H1 (cell line): ENCODE data around the gene GJC3. TPM values are rescaled to one million over a fixed set of nuclear protein-coding genes. Genes with fewer than 3 reads are reported as not detected.

Experiments
- CTCF ChIA-PET: fragments of 300-600 bp; sonication (Branson Sonifier 250); formaldehyde crosslinking; loops from one replicate; lab custom pipeline; 2021; ENCODE audit not compliant: partially characterized antibody; lab: Charles Lee
- POLR2A ChIA-PET: fragments of 300-600 bp; sonication (Branson Sonifier 250); formaldehyde crosslinking; loops from one replicate; lab custom pipeline; 2021; ENCODE audit warnings: inconsistent platforms; ENCODE audit not compliant: partially characterized antibody; lab: Charles Lee
- DNase-seq, 2 experiments: peaks; one replicate each; pipeline versions ENCODE4 v3.0.0 to v3.0.0-alpha.2; 2010 to 2022; ENCODE audit warnings: low spot score in 2 of 2, low read depth in 1 of 2, mixed read lengths in 1 of 2
- FAIRE-seq: peaks from 2 replicates; lab custom pipeline; 2011; peaks lifted over from hg19 to GRCh38; lab: Jason Lieb, UNC
- H2AFZ ChIP-seq: 2 replicates; pipeline ENCODE4 v1.8.1; 2012; ENCODE audit warnings: low read length, inconsistent platforms
- H2AK5ac ChIP-seq: 2 replicates; pipeline ENCODE4 v1.6.1; 2013; ENCODE audit warnings: low read depth, low read length
- H2BK120ac ChIP-seq: replicated peaks from 2 replicates; pipeline ENCODE3; 2013; ENCODE audit warnings: low read depth, low read length, inconsistent platforms
- H2BK12ac ChIP-seq: 2 replicates; pipeline ENCODE4 v1.6.1; 2013; ENCODE audit warnings: low read depth, low read length
- H2BK15ac ChIP-seq: 2 replicates; pipeline ENCODE4 v1.6.1; 2013; ENCODE audit warnings: low read length
- H2BK20ac ChIP-seq: 2 replicates; pipeline ENCODE4 v1.6.1; 2013; ENCODE audit warnings: low read length
- H2BK5ac ChIP-seq: 2 replicates; pipeline ENCODE4 v1.6.1; 2013; ENCODE audit warnings: low read depth, low read length
- H3K14ac ChIP-seq: 2 replicates; pipeline ENCODE4 v1.6.1; 2013; ENCODE audit warnings: inconsistent platforms; ENCODE audit not compliant: insufficient read length
- H3K18ac ChIP-seq: 2 replicates; pipeline ENCODE4 v1.6.1; 2013; ENCODE audit warnings: low read length; ENCODE audit errors: extremely low read depth
- H3K23ac ChIP-seq: 2 replicates; pipeline ENCODE4 v1.6.1; 2013; ENCODE audit warnings: inconsistent platforms; ENCODE audit not compliant: insufficient read length
- H3K23me2 ChIP-seq: 2 replicates; pipeline ENCODE4 v1.6.1; 2013; ENCODE audit warnings: low read depth, low read length
- H3K27ac ChIP-seq: 2 replicates; pipeline ENCODE4 v1.6.1; 2011; ENCODE audit warnings: low read depth, low read length, inconsistent platforms
- H3K27me3 ChIP-seq, 4 experiments: replicated peaks in 1 of 4; 1 replicate in 1 of 4; 2 replicates in 3 of 4; pipeline versions ENCODE4 v1.6.1 to v1.8.1; 2011 to 2013; ENCODE audit warnings: low read length in 3 of 4, mild to moderate bottlenecking in 3 of 4, inconsistent platforms in 2 of 4, mixed read lengths in 2 of 4, moderate library complexity in 1 of 4; ENCODE audit not compliant: control insufficient read depth in 3 of 4, insufficient read depth in 3 of 4; ENCODE audit errors: extremely low read depth in 1 of 4
- H3K36me3 ChIP-seq, 4 experiments: 2 replicates each; pipeline versions ENCODE4 v1.6.1 to v1.8.1; 2011 to 2013; ENCODE audit warnings: mild to moderate bottlenecking in 4 of 4, low read length in 3 of 4, moderate library complexity in 2 of 4, control low read depth in 1 of 4, inconsistent platforms in 1 of 4; ENCODE audit not compliant: insufficient read depth in 4 of 4, control insufficient read depth in 2 of 4
- H3K4ac ChIP-seq: replicated peaks from 2 replicates; pipeline ENCODE3; 2013; ENCODE audit warnings: low read length, low read depth, mixed read lengths, inconsistent platforms; ENCODE audit not compliant: insufficient read length
- H3K4me1 ChIP-seq, 4 experiments: replicated peaks in 1 of 4; 1 replicate in 1 of 4; 2 replicates in 3 of 4; pipeline versions ENCODE4 v1.6.1 to v1.8.1; 2011 to 2013; ENCODE audit warnings: low read length in 3 of 4, inconsistent platforms in 2 of 4, mixed read lengths in 1 of 4; ENCODE audit not compliant: insufficient read depth in 4 of 4, control insufficient read depth in 3 of 4
- H3K4me2 ChIP-seq, 2 experiments: 2 replicates each; pipeline versions ENCODE4 v1.6.1 to v1.8.1; 2011 to 2013; ENCODE audit warnings: low read depth in 2 of 2, low read length in 2 of 2, control low read depth in 1 of 2, inconsistent platforms in 1 of 2, mild to moderate bottlenecking in 1 of 2; ENCODE audit not compliant: insufficient read depth in 1 of 2
- H3K4me3 ChIP-seq, 4 experiments: fragments of 200-600, 300-600 bp in 1 of 4; sonication (generic), shearing (Covaris generic), sonication (Bioruptor Twin) in 1 of 4; 2 replicates each; pipeline versions ENCODE4 v1.5.1 to v1.8.1; 2011 to 2016; ENCODE audit warnings: low read length in 4 of 4, low read depth in 3 of 4, control low read depth in 2 of 4, inconsistent platforms in 2 of 4, mild to moderate bottlenecking in 2 of 4, mixed read lengths in 1 of 4, moderate library complexity in 1 of 4; ENCODE audit not compliant: insufficient read depth in 2 of 4; ENCODE audit errors: extremely low read depth in 1 of 4
- H3K56ac ChIP-seq: replicated peaks from 2 replicates; pipeline ENCODE3; 2013; ENCODE audit warnings: low read depth, mild to moderate bottlenecking, mixed read lengths, low read length, inconsistent platforms; ENCODE audit not compliant: insufficient read length
- H3K79me1 ChIP-seq: 2 replicates; pipeline ENCODE4 v1.6.1; 2013; ENCODE audit warnings: low read depth, low read length, control low read depth
- H3K79me2 ChIP-seq, 2 experiments: 2 replicates each; pipeline versions ENCODE4 v1.6.1 to v1.8.1; 2012 to 2013; ENCODE audit warnings: low read length in 2 of 2, mild to moderate bottlenecking in 2 of 2, inconsistent platforms in 1 of 2; ENCODE audit not compliant: insufficient read depth in 2 of 2, control insufficient read depth in 1 of 2
- H3K9ac ChIP-seq, 4 experiments: replicated peaks in 1 of 4; 1 replicate in 1 of 4; 2 replicates in 3 of 4; pipeline versions ENCODE4 v1.6.1 to v1.8.1; 2011 to 2013; ENCODE audit warnings: low read depth in 3 of 4, low read length in 3 of 4, control low read depth in 2 of 4, mild to moderate bottlenecking in 2 of 4, moderate library complexity in 2 of 4, inconsistent platforms in 1 of 4; ENCODE audit errors: extremely low read depth in 1 of 4
- H3K9me3 ChIP-seq, 2 experiments: 2 replicates each; pipeline versions ENCODE4 v1.6.1 to v1.8.1; 2012 to 2013; ENCODE audit warnings: mild to moderate bottlenecking in 2 of 2, moderate library complexity in 2 of 2, control low read depth in 1 of 2, inconsistent platforms in 1 of 2, low read depth in 1 of 2, low read length in 1 of 2, mixed read lengths in 1 of 2; ENCODE audit not compliant: insufficient read depth in 2 of 2
- H4K20me1 ChIP-seq, 2 experiments: replicated peaks in 1 of 2; 2 replicates each; pipeline versions ENCODE3 to v1.8.1; 2011 to 2013; ENCODE audit warnings: inconsistent platforms in 2 of 2, low read length in 2 of 2, mild to moderate bottlenecking in 1 of 2; ENCODE audit not compliant: insufficient read depth in 2 of 2, control insufficient read depth in 1 of 2
- H4K5ac ChIP-seq: 2 replicates; pipeline ENCODE4 v1.6.1; 2013; ENCODE audit warnings: low read length, low read depth, mixed read lengths, inconsistent platforms; ENCODE audit not compliant: insufficient read length
- H4K8ac ChIP-seq: 2 replicates; pipeline ENCODE4 v1.8.0; 2013; ENCODE audit warnings: mild to moderate bottlenecking, moderate library complexity, low read length, inconsistent platforms; ENCODE audit not compliant: insufficient read depth; ENCODE audit errors: extremely low read depth
- H4K91ac ChIP-seq: replicated peaks from 2 replicates; pipeline ENCODE3; 2013; ENCODE audit warnings: low read length, mixed read lengths, inconsistent platforms; ENCODE audit not compliant: insufficient read length
- ASH2L ChIP-seq: fragments of 200-600, 300-600 bp; sonication (generic); IDR thresholded peaks from one replicate; pipeline ENCODE4 v1.7.1; 2017; ENCODE audit warnings: low read length
- CHD1 ChIP-seq: IDR thresholded peaks from 2 replicates; pipeline ENCODE4 v1.6.1; 2012; ENCODE audit warnings: low read depth, low read length, improper control_type of control experiment
- GTF2F1 ChIP-seq: IDR thresholded peaks from 2 replicates; pipeline ENCODE4 v1.6.1; 2012; ENCODE audit warnings: low read depth, low read length, improper control_type of control experiment, borderline replicate concordance
- POLR2A ChIP-seq, 2 experiments: IDR thresholded peaks; 1 replicate in 1 of 2; 2 replicates in 1 of 2; pipeline ENCODE4 v1.6.1; 2011; ENCODE audit warnings: low read depth in 2 of 2, low read length in 2 of 2, mild to moderate bottlenecking in 2 of 2; ENCODE audit errors: control extremely low read depth in 1 of 2
- RBBP5 ChIP-seq: IDR thresholded peaks from 2 replicates; pipeline ENCODE4 v1.7.1; 2012; ENCODE audit warnings: low read depth, mild to moderate bottlenecking, inconsistent platforms, low read length, moderate library complexity, borderline replicate concordance
- SIN3A ChIP-seq, 2 experiments: IDR thresholded peaks in 1 of 2; conservative IDR thresholded peaks in 1 of 2; 2 replicates each; pipeline ENCODE4 v1.6.1; 2011 to 2012; ENCODE audit warnings: low read length in 2 of 2, improper control_type of control experiment in 1 of 2, low read depth in 1 of 2, mild to moderate bottlenecking in 1 of 2
- SIX5 ChIP-seq: IDR thresholded peaks from 2 replicates; pipeline ENCODE4 v1.6.1; 2011; ENCODE audit warnings: mild to moderate bottlenecking, low read depth, low read length
- TAF1 ChIP-seq: IDR thresholded peaks from 2 replicates; pipeline ENCODE4 v1.6.1; 2011; ENCODE audit warnings: mild to moderate bottlenecking, low read depth, low read length
- TAF7 ChIP-seq: optimal IDR thresholded peaks from 2 replicates; pipeline ENCODE3; 2011; ENCODE audit warnings: low read depth, mild to moderate bottlenecking, inconsistent platforms, low read length, moderate library complexity, borderline replicate concordance
- YY1 ChIP-seq: IDR thresholded peaks from 2 replicates; pipeline ENCODE4 v1.6.1; 2011; ENCODE audit warnings: low read depth, mild to moderate bottlenecking, low read length
- WGBS, 2 experiments: shearing (Covaris generic) in 1 of 2; methylation state at CpG; one replicate each; pipeline versions ENCODE4 v1.1.6 to v1.1.7; 2013 to 2015; ENCODE audit warnings: low lambda C conversion rate in 2 of 2, mixed read lengths in 2 of 2, inconsistent platforms in 1 of 2, low coverage in 1 of 2, missing lambda C conversion rate in 1 of 2; ENCODE audit not compliant: insufficient replicate concordance in 2 of 2, insufficient coverage in 1 of 2, insufficient read length in 1 of 2; ENCODE audit errors: extremely low coverage in 1 of 2, missing lambda C conversion rate in 1 of 2; 5-methylcytosine and 5-hydroxymethylcytosine counted together
- polyA plus RNA-seq, 7 experiments: library from polyadenylated mRNA; depleted of rRNA in 3 of 7; stranded (reverse) in 5 of 7; unstranded in 2 of 7; fragments of >200 nt in 5 of 7; fragments of 200-250 nt in 2 of 7; gene quantifications; 1 replicate in 5 of 7; 2 replicates in 1 of 7; 4 replicates in 1 of 7; pipeline versions ENCODE4 v1.2.1 to v1.2.3, GENCODE V29; 2011 to 2013; ENCODE audit warnings: missing spikeins in 2 of 7, mixed read lengths in 2 of 7
- total RNA-seq: library from RNA; stranded (reverse); fragmentation: NEBNext Ultra II Directional; extraction: Animal tissue kit (Norgen Biotek cat#: 25700); gene quantifications from 2 replicates; pipeline ENCODE4 v1.2.1, GENCODE V29; 2021
- TF ChIP-seq, protein P1 (sequence below): IDR thresholded peaks from 2 replicates; pipeline ENCODE4 v1.6.1; 2012; ENCODE audit warnings: inconsistent platforms

GJC3 gene
- total and polyA plus RNA-seq, 2 of the 8 experiments (the other 6 are each of a cell fraction or from before 2014, with no cell fraction given): 2.7 to 3.0 TPM

DNA sequence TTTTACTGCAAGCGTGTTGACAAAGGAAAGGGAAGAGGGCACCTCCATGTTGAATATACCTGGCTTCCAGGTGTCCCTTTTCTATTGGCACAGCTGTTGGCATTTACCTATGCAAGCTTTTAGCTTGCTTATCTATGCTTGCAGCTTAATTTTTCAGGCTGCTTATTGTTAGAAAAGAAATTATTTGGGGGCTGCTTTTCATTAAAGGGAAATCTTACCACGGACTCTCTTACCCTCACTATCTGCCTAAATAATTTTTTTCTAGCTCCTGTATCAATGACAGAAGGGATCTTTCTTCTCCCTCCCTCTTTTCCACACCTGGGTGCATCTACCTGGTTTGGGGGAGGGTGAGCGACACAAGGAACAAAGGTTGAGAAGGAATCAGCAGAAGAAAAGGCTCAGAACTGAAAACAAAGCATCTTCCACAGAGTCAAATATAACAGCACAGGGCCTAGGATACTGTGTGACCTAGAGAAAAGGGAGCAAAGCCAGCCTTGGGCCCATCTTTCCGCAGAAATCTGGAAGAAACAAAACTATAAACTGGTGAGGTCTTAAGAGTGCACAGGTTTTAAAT is 15.2 kb upstream of the GJC3 start:
- H3K23ac ChIP-seq: peak overlapping the region; percentile 36
- H2BK12ac ChIP-seq: peak overlapping the region; percentile 97
- 13% methylated on average over 4 of the region's 4 CpGs; no CpG with 5 or more reads in 1 of the 2 experiments for WGBS, 2 experiments
- H3K27me3 ChIP-seq: no peaks in the 10 kb centered on the region
- H3K9me3 ChIP-seq: peaks cover 7 to 9% of the 10 kb centered on the region in 2 experiments
- FAIRE-seq: peak; percentile 88
- no peak overlapping the region for H2BK15ac ChIP-seq
- H4K8ac ChIP-seq: no peak overlapping the region
- DNase-seq: no peak
- H3K56ac ChIP-seq: peak overlapping the region; percentile 3
- H3K9ac ChIP-seq: peak overlapping the region in 3 of 4 experiments; percentile 13 to 72 (median 65); a peak in 5 of 7 replicates
- peak overlapping the region; percentile 93 for H2BK120ac ChIP-seq
- CTCF ChIA-PET: interaction anchor here (0.7 to 1.5 kb wide), 8 partner anchors 9 to 46 kb away, joined by 3 to 6 read pairs (median 4); partner anchors contain the start of gene GJC3
- H3K14ac ChIP-seq: peak overlapping the region; percentile 99
- peak overlapping the region; percentile 96 for H4K91ac ChIP-seq
- peak overlapping the region; percentile 91 for H4K5ac ChIP-seq
- H4K20me1 ChIP-seq: no peaks in the 10 kb centered on the region
- peak overlapping the region; percentile 98 for H2BK5ac ChIP-seq
- H3K27ac ChIP-seq: peak overlapping the region; percentile 95
- POLR2A ChIA-PET: interaction anchor here (0.6 to 3.0 kb wide), 32 partner anchors 9 to 1028 kb away, joined by 3 to 45 read pairs (median 5); partner anchors contain the start of genes AP4M1, GJC3, MCM7 and TRIM4
- peak overlapping the region; percentile 11 for H2BK20ac ChIP-seq
- peak overlapping the region; percentile 44 to 65 for H3K4me2 ChIP-seq
- no peaks in the 10 kb centered on the region for H3K23me2 ChIP-seq
- H3K79me2 ChIP-seq: no peaks in the 10 kb centered on the region
- H3K79me1 ChIP-seq: no peaks in the 10 kb centered on the region; the same call in 1 of the 2 replicates
- peak overlapping the region in 1 of 4 experiments; percentile 32; a peak in 3 of 8 replicates for H3K4me3 ChIP-seq
- peaks cover 0 to 3% (median 0%) of the 10 kb centered on the region in 4 experiments; a peak in 2 of 8 replicates for H3K36me3 ChIP-seq
- peak overlapping the region; percentile 43; the same call in 1 of the 2 replicates for H3K18ac ChIP-seq
- H2AK5ac ChIP-seq: peak overlapping the region; percentile 91; the same call in 1 of the 2 replicates
- peak overlapping the region; percentile 86 for H3K4ac ChIP-seq
- no peak overlapping the region for H2AFZ ChIP-seq
- peaks cover 8 to 13% (median 11%) of the 10 kb centered on the region in 4 experiments; a peak in 5 of 7 replicates for H3K4me1 ChIP-seq
- TF ChIP-seq, protein P1, sequence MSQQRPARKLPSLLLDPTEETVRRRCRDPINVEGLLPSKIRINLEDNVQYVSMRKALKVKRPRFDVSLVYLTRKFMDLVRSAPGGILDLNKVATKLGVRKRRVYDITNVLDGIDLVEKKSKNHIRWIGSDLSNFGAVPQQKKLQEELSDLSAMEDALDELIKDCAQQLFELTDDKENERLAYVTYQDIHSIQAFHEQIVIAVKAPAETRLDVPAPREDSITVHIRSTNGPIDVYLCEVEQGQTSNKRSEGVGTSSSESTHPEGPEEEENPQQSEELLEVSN: peak; percentile 12; the same call in 1 of the 2 replicates
- TF ChIP-seq YY1 (peak; percentile 89), SIN3A (conservative IDR thresholded peaks at IDR 0.05 in 1 of 2, IDR thresholded peaks at IDR 0.05 in 1 of 2; ENCODE audit: low read depth in 1 of 2, low read length in 2 of 2) (peak in 1 of 2 experiments; percentile 59; a peak in 1 of 4 replicates), SIX5 (no peak), TAF7 (no peak), ASH2L (peak; percentile 61), TAF1 (peak; percentile 45; the same call in 1 of the 2 replicates), GTF2F1 (0 out of 2 replicates have a peak, but pooled peaks have one; percentile 5), RBBP5 (peak; percentile 65; the same call in 1 of the 2 replicates), POLR2A (IDR thresholded peaks at IDR 0.05; ENCODE audit: control extremely low read depth in 1 of 2, low read depth in 2 of 2, low read length in 2 of 2) (peak in 1 of 2 experiments; percentile 13; a peak in 1 of 3 replicates), CHD1 (no peak)
